GM12878 (cell line): ENCODE data around the gene PRKCZ. TPM values are rescaled to one million over a fixed set of nuclear protein-coding genes. Genes with fewer than 3 reads are reported as not detected.

Experiments used
- ATAC-seq: fragments of 200-7000 bp; cut with Tn5 transposase; 3 replicates; pipeline ENCODE4 v1.9.1; 2020; ENCODE audit warnings: mild to moderate bottlenecking, moderate library complexity
- BruUV-seq: library from RNA; stranded (reverse); fragments of 400-500 nt; replicated peaks from 2 replicates; lab custom pipeline; 2021; lab: Mats Ljungman, UMichigan
- CTCF ChIA-PET: fragments of 300-600 bp; sonication (Branson Sonifier 250); formaldehyde crosslinking; extraction: SDS; loops from one replicate; lab custom pipeline; 2021; ENCODE audit warnings: inconsistent platforms; lab: Yijun Ruan, JAX
- POLR2A ChIA-PET: fragments of 350-600 bp; formaldehyde crosslinking; extraction: SDS; loops from one replicate; lab custom pipeline; 2021; ENCODE audit warnings: inconsistent platforms; lab: Charles Lee
- RAD21 ChIA-PET: fragments of 300-600 bp; sonication (Branson Sonifier 250); formaldehyde crosslinking; loops from one replicate; lab custom pipeline; 2023; ENCODE audit warnings: antibody characterized with exemption; ENCODE audit not compliant: unreplicated experiment; lab: Charles Lee
- SMC1A ChIA-PET: fragments of 300-600 bp; sonication (Branson Sonifier 250); formaldehyde crosslinking; loops from one replicate; lab custom pipeline; 2023; ENCODE audit not compliant: unreplicated experiment, uncharacterized antibody; lab: Charles Lee
- DNase-seq: peaks from one replicate; pipeline ENCODE4 v3.0.0-alpha.2; 2011; ENCODE audit warnings: low read depth, low spot score
- FAIRE-seq: peaks from 3 replicates; lab custom pipeline; 2011; peaks lifted over from hg19 to GRCh38; lab: Jason Lieb, UNC
- H2AFZ ChIP-seq: 2 replicates; pipeline ENCODE4 v1.6.0; 2011; ENCODE audit warnings: low read depth, low read length, control low read depth; ENCODE audit not compliant: control insufficient read depth
- H3K27ac ChIP-seq: 2 replicates; pipeline ENCODE4 v1.5.1; 2011; ENCODE audit warnings: control low read depth; ENCODE audit not compliant: control insufficient read depth, insufficient read depth
- H3K27me3 ChIP-seq, 2 experiments: replicated peaks in 1 of 2; 2 replicates each; pipeline versions ENCODE4 v1.6.0 to v1.6.1; 2011; ENCODE audit warnings: low read length in 1 of 2; ENCODE audit not compliant: control insufficient read depth in 2 of 2, insufficient read depth in 2 of 2
- H3K36me3 ChIP-seq, 2 experiments: 2 replicates each; pipeline ENCODE4 v1.5.1; 2011; ENCODE audit warnings: low read length in 1 of 2; ENCODE audit not compliant: control insufficient read depth in 2 of 2, insufficient read depth in 2 of 2
- H3K4me1 ChIP-seq: 2 replicates; pipeline ENCODE4 v1.6.1; 2011; ENCODE audit warnings: mild to moderate bottlenecking, low read length, moderate library complexity, mixed read lengths; ENCODE audit not compliant: control insufficient read depth, insufficient read depth
- H3K4me2 ChIP-seq: 2 replicates; pipeline ENCODE4 v1.6.0; 2011; ENCODE audit warnings: control low read depth; ENCODE audit not compliant: control insufficient read depth, insufficient read depth
- H3K4me3 ChIP-seq: fragments of 200-600 bp; sonication (generic); 2 replicates; pipeline ENCODE4 v1.5.1; 2016
- H3K79me2 ChIP-seq: 2 replicates; pipeline ENCODE4 v1.6.0; 2011; ENCODE audit warnings: low read length; ENCODE audit not compliant: control insufficient read depth, insufficient read depth
- H3K9ac ChIP-seq: 2 replicates; pipeline ENCODE4 v1.8.0; 2011; ENCODE audit warnings: low read length, control low read depth, mixed read lengths; ENCODE audit not compliant: control insufficient read depth, insufficient read depth
- H3K9me3 ChIP-seq: replicated peaks from 3 replicates; pipeline ENCODE4 v1.5.1; 2011; ENCODE audit warnings: mild to moderate bottlenecking, low read length; ENCODE audit not compliant: control insufficient read depth, insufficient read depth
- H4K20me1 ChIP-seq: 2 replicates; pipeline ENCODE4 v1.6.0; 2011; ENCODE audit not compliant: control insufficient read depth, insufficient read depth
- ASH2L ChIP-seq: fragments of 300-600, 200-600 bp; sonication (generic); IDR thresholded peaks from 2 replicates; pipeline ENCODE4 v1.6.1; 2017; ENCODE audit warnings: low read depth, mild to moderate bottlenecking, borderline replicate concordance
- EGR1 ChIP-seq, 2 experiments: IDR thresholded peaks; 1 replicate in 1 of 2; 2 replicates in 1 of 2; pipeline ENCODE4 v1.6.1; 2011 to 2012; ENCODE audit warnings: low read depth in 2 of 2, low read length in 2 of 2, borderline replicate concordance in 1 of 2, mild to moderate bottlenecking in 1 of 2, moderate library complexity in 1 of 2
- EP300 ChIP-seq, 2 experiments: fragments of 150-350 bp in 1 of 2; IDR thresholded peaks; 2 replicates each; pipeline ENCODE4 v1.6.1; 2011 to 2012; ENCODE audit warnings: low read depth in 2 of 2, low read length in 2 of 2, borderline replicate concordance in 1 of 2, improper control_type of control experiment in 1 of 2, inconsistent platforms in 1 of 2; ENCODE audit not compliant: control insufficient read depth in 1 of 2
- HCFC1 ChIP-seq: fragments of 150-350 bp; IDR thresholded peaks from 2 replicates; pipeline ENCODE4 v1.6.1; 2014; ENCODE audit warnings: low read length
- KDM1A ChIP-seq: fragments of 200-600 bp; sonication (generic); IDR thresholded peaks from 2 replicates; pipeline ENCODE4 v1.6.1; 2016; ENCODE audit warnings: borderline replicate concordance
- MTA2 ChIP-seq: fragments of 450-650 bp; IDR thresholded peaks from 2 replicates; pipeline ENCODE4 v1.6.1; 2016; ENCODE audit warnings: low read depth, mild to moderate bottlenecking, moderate library complexity
- NFIC ChIP-seq: IDR thresholded peaks from 2 replicates; pipeline ENCODE4 v1.6.1; 2012; ENCODE audit warnings: low read depth, mild to moderate bottlenecking, inconsistent platforms, low read length, moderate library complexity
- NFYA ChIP-seq: IDR thresholded peaks from 2 replicates; pipeline ENCODE4 v1.6.1; 2011; ENCODE audit warnings: low read depth, mild to moderate bottlenecking, low read length, improper control_type of control experiment, borderline replicate concordance
- NFYB ChIP-seq: IDR thresholded peaks from 2 replicates; pipeline ENCODE4 v1.6.1; 2011; ENCODE audit warnings: low read depth, mild to moderate bottlenecking, low read length, improper control_type of control experiment, moderate library complexity; ENCODE audit not compliant: insufficient read depth
- NR2C1 ChIP-seq: fragments of 450-650 bp; IDR thresholded peaks from 2 replicates; pipeline ENCODE4 v1.6.1; 2017; ENCODE audit warnings: antibody characterized with exemption, mild to moderate bottlenecking, moderate library complexity
- RAD21 ChIP-seq: IDR thresholded peaks from 2 replicates; pipeline ENCODE4 v1.6.1; 2011; ENCODE audit warnings: mild to moderate bottlenecking, low read depth, low read length, moderate library complexity; ENCODE audit not compliant: insufficient read depth
- RCOR1 ChIP-seq: conservative IDR thresholded peaks from 2 replicates; pipeline ENCODE4 v1.6.1; 2012; ENCODE audit warnings: low read depth, low read length, improper control_type of control experiment
- SMARCA5 ChIP-seq: fragments of 450-650 bp; IDR thresholded peaks from 2 replicates; pipeline ENCODE4 v1.6.1; 2017; ENCODE audit warnings: mild to moderate bottlenecking
- SUZ12 ChIP-seq: fragments of 200-600 bp; sonication (generic); IDR thresholded peaks from one replicate; pipeline ENCODE4 v1.6.1; 2018; ENCODE audit warnings: antibody characterized with exemption, mild to moderate bottlenecking; ENCODE audit not compliant: unreplicated experiment
- TARDBP ChIP-seq: IDR thresholded peaks from 2 replicates; pipeline ENCODE4 v1.6.1; 2016; ENCODE audit warnings: borderline replicate concordance
- TBL1XR1 ChIP-seq: IDR thresholded peaks from 2 replicates; pipeline ENCODE4 v1.6.1; 2012; ENCODE audit warnings: low read depth, low read length, improper control_type of control experiment
- ZNF217 ChIP-seq: fragments of 450-650 bp; IDR thresholded peaks from 2 replicates; pipeline ENCODE4 v1.6.1; 2017; ENCODE audit warnings: antibody characterized with exemption, mild to moderate bottlenecking
- ZNF274 ChIP-seq: IDR thresholded peaks from one replicate; pipeline ENCODE4 v1.8.0; 2011; ENCODE audit not compliant: insufficient read length, insufficient read depth
- WGBS: methylation state at CpG from one replicate; pipeline ENCODE4 v1.1.6; 2016; ENCODE audit warnings: low lambda C conversion rate; ENCODE audit not compliant: insufficient replicate concordance, insufficient coverage; ENCODE audit errors: missing lambda C conversion rate; 5-methylcytosine and 5-hydroxymethylcytosine counted together
- in situ Hi-C: fragments of 300-500 bp; cut with MboI; formaldehyde crosslinking; loops from 9 replicates; pipeline ENCODE4 v1.14.3; 2018; ENCODE audit warnings: mixed read lengths
- intact Hi-C: fragments of 100-400 bp; cut with micrococcal nuclease; formaldehyde crosslinking; loops from one replicate; pipeline ENCODE4 v1.14.2; 2022; ENCODE audit not compliant: unreplicated experiment
- polyA plus RNA-seq, 11 experiments: library from polyadenylated mRNA; depleted of rRNA in 4 of 11; unstranded in 6 of 11; stranded (reverse) in 5 of 11; fragments of >200 nt; fragmentation: Nextera tagmentation in 4 of 11; fragmentation: Illumina TruSeq in 1 of 11; extraction: Ambion mirVana in 4 of 11; extraction: Trizol in 1 of 11; gene quantifications; 1 replicate in 1 of 11; 2 replicates in 10 of 11; pipeline versions ENCODE4 v1.2.1 to v1.2.3, GENCODE V29; 2011 to 2016; ENCODE audit warnings: inconsistent platforms in 2 of 11, missing spikeins in 2 of 11, low read depth in 1 of 11
- total RNA-seq, 4 experiments: library from RNA; depleted of rRNA in 3 of 4; stranded (reverse); fragments of >200 nt in 3 of 4; fragmentation: Illumina TruSeq in 1 of 4; extraction: Trizol in 1 of 4; gene quantifications; 2 replicates each; pipeline versions ENCODE4 v1.2.1 to v1.2.3, GENCODE V29; 2013 to 2021
- TF ChIP-seq, protein P1 (sequence below): fragments of 450-650 bp; IDR thresholded peaks from 2 replicates; pipeline ENCODE4 v1.6.1; 2018; ENCODE audit warnings: borderline replicate concordance, mild to moderate bottlenecking; ENCODE audit not compliant: partially characterized antibody

PRKCZ gene
- total and polyA plus RNA-seq, 10 of the 15 experiments (the other 5 are each of a cell fraction or from before 2014, with no cell fraction given) = 0.05 to 1.9 (median 0.64) TPM; not detected in 1

DNA sequence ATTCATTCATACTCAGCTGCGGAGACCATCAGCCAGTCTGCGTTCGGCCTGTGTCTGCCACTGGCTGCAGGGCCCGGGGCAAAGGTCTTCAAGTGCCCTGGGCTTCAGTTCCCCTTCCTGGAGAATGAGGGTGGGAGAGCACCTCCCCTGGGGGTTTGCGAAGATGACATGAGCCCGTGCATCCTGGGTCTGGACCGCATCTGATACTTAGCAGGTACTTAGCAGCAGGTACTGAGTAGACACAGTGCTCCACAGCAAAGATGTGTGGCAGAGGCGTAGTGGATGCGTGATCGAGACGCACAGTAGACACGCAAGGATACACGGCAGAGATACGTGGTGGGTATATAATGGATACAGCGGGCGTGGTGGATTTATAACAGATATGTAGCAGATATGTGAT lies 51.3 kb downstream of the PRKCZ start (continued):
- TF ChIP-seq ZNF217 = no peak
- TF ChIP-seq, all 136 proteins: peak for 0

GRCh38 chr1:2101946-2102345 lies 51.7 kb downstream of the PRKCZ start:
- 73% methylated on average over 8 of the region's 8 CpGs for WGBS
- Histone ChIP-seq H3K4me2 (no peak overlapping the region), H3K4me3 (no peak overlapping the region), H2AFZ (no peak overlapping the region), H4K20me1 (no peaks in the 10 kb centered on the region), H3K27me3 (no peaks in the 10 kb centered on the region), H3K79me2 (no peaks in the 10 kb centered on the region), H3K4me1 (no peaks in the 10 kb centered on the region)
- ChIA-PET CTCF (no interaction called here), SMC1A (no interaction called here), POLR2A (no interaction called here), RAD21 (no interaction called here)
- in situ Hi-C loops (no loop called here), intact Hi-C loops (no loop called here)
- no TSS peak for BruUV-seq
- FAIRE-seq (no peak), DNase-seq (no peak), ATAC-seq (no peak)
- no peak for TF ChIP-seq NFYA
- no peak for TF ChIP-seq TARDBP
- no peak for TF ChIP-seq RAD21
- TF ChIP-seq KDM1A = no peak
- TF ChIP-seq ASH2L = no peak
- no peak for TF ChIP-seq NFIC
- TF ChIP-seq NFYB = no peak
- no peak for TF ChIP-seq HCFC1
- no peak for TF ChIP-seq NR2C1
- TF ChIP-seq EGR1 (IDR thresholded peaks at IDR 0.05; ENCODE audit: borderline replicate concordance in 1 of 2, low read depth in 2 of 2, low read length in 2 of 2) = no peak
- no peak for TF ChIP-seq TBL1XR1
- TF ChIP-seq RCOR1 = no peak
- no peak for TF ChIP-seq SUZ12
- TF ChIP-seq SMARCA5 = no peak
- TF ChIP-seq MTA2 = no peak
- TF ChIP-seq, protein P1, sequence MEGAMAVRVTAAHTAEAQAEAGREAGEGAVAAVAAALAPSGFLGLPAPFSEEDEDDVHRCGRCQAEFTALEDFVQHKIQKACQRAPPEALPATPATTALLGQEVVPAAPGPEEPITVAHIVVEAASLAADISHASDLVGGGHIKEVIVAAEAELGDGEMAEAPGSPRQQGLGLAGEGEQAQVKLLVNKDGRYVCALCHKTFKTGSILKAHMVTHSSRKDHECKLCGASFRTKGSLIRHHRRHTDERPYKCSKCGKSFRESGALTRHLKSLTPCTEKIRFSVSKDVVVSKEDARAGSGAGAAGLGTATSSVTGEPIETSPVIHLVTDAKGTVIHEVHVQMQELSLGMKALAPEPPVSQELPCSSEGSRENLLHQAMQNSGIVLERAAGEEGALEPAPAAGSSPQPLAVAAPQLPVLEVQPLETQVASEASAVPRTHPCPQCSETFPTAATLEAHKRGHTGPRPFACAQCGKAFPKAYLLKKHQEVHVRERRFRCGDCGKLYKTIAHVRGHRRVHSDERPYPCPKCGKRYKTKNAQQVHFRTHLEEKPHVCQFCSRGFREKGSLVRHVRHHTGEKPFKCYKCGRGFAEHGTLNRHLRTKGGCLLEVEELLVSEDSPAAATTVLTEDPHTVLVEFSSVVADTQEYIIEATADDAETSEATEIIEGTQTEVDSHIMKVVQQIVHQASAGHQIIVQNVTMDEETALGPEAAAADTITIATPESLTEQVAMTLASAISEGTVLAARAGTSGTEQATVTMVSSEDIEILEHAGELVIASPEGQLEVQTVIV = no peak
- TF ChIP-seq EP300 (IDR thresholded peaks at IDR 0.05; ENCODE audit: borderline replicate concordance in 1 of 2, control insufficient read depth in 1 of 2, low read depth in 2 of 2, low read length in 2 of 2) = no peak
- TF ChIP-seq ZNF274 = no peak
- TF ChIP-seq, all 136 proteins: peak for 0
- Histone ChIP-seq H3K9ac (no peak overlapping the region), H3K9me3 (peaks cover 2% of the 10 kb centered on the region; the same call in 1 of the 3 replicates), H3K36me3 (no peaks in the 10 kb centered on the region), H3K27ac (no peak overlapping the region)
